AG04450 (cell line): ENCODE measurements around the gene TRDN. TPM values are rescaled to one million over a fixed set of nuclear protein-coding genes. Genes with fewer than 3 reads are reported as not detected.
"Not testable (repeated sequence)": the region's sequence is repeated elsewhere in the genome, so short reads cannot be mapped to it uniquely, and the experiment has no call there.

Source experiments
- CTCF ChIA-PET: fragments of 300-600, 350-600 bp; formaldehyde crosslinking; extraction: SDS; loops from one replicate; lab custom pipeline; 2022; ENCODE audit warnings: antibody characterized with exemption, inconsistent platforms; lab: Charles Lee
- POLR2A ChIA-PET: fragments of 350-600 bp; formaldehyde crosslinking; extraction: SDS; loops from one replicate; lab custom pipeline; 2021; ENCODE audit warnings: antibody characterized with exemption, inconsistent platforms; lab: Yijun Ruan, JAX
- DNase-seq: peaks from one replicate; pipeline ENCODE4 v3.0.0-alpha.2; 2011; ENCODE audit warnings: low read depth, low spot score
- H3K27ac ChIP-seq: one replicate; pipeline ENCODE4 v1.5.1; 2012; ENCODE audit warnings: low read depth, low read length, control low read depth
- H3K27me3 ChIP-seq: one replicate; pipeline ENCODE4 v1.6.0; 2012; ENCODE audit warnings: low read length; ENCODE audit not compliant: control insufficient read depth, insufficient read depth
- H3K4me3 ChIP-seq: 2 replicates; pipeline ENCODE4 v1.5.1; 2011; ENCODE audit warnings: mild to moderate bottlenecking, low read depth, low read length, control low read depth
- H3K9me3 ChIP-seq: 2 replicates; pipeline ENCODE4 v1.5.1; 2012; ENCODE audit warnings: low read length; ENCODE audit not compliant: control insufficient read depth, insufficient read depth
- CTCF ChIP-seq: IDR thresholded peaks from 2 replicates; pipeline ENCODE4 v1.5.1; 2011; ENCODE audit warnings: low read depth, low read length, control low read depth, inconsistent platforms
- polyA plus RNA-seq: library from polyadenylated mRNA; depleted of rRNA; stranded (reverse); fragments of >200 nt; gene quantifications from 2 replicates; pipeline ENCODE4 v1.2.3, GENCODE V29; 2011

TRDN gene
- polyA plus RNA-seq, 1 experiment: not detected

DNA sequence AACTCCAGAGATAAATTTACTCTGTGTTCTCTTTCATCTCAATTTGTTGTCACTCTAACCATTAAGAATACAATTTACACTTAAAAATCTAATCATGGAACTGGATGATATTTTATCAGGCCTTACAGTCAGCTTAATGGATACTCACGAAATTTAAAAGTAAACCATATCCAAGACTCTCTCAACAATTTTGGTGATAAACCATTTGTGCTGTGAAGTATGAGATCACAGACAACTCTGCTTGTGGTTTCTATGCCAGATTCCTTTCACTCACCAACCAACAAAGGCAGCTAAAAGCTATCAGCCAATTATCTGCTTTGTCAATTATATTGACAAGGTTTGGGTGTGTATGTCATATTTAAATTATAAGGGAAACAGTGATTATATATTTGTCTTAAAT, 155.8 kb downstream of the TRDN start:
- no peak for TF ChIP-seq CTCF
- no peak overlapping the region for H3K4me3 ChIP-seq
- POLR2A ChIA-PET: no interaction called here
- H3K27ac ChIP-seq: no peak overlapping the region
- no peak for DNase-seq
- CTCF ChIA-PET: no interaction called here
- H3K9me3 ChIP-seq: no peaks in the 10 kb centered on the region
- no peaks in the 10 kb centered on the region for H3K27me3 ChIP-seq

GRCh38 chr6:123472025-123472702, 164.6 kb downstream of the TRDN start:
- CTCF ChIA-PET: not testable (repeated sequence)

DNA sequence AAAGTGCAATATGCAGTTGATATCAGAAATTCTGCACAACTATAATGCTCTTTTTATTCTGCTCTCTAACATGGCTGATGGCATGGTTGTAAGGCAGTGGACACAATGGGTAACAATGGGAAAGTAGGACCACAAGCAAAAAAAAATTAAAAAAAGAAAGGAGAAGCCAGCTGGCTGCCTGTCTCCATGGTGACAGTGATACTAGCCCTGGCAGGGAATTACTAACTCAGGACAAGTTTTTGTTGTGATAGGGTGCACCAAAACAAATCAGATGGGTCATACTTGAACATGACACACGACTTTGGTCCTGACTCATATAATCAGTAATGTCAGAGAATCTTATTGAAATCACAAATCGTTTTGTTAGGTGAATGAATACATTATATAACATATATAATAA, 169.4 kb downstream of the TRDN start:
- ChIA-PET POLR2A (no interaction called here), CTCF (no interaction called here)
- Histone ChIP-seq H3K27me3 (no peaks in the 10 kb centered on the region), H3K4me3 (no peak overlapping the region), H3K27ac (no peak overlapping the region), H3K9me3 (no peaks in the 10 kb centered on the region; the same call in 1 of the 2 replicates)
- DNase-seq: no peak
- no peak for TF ChIP-seq CTCF

More at GRCh38 chr6:123472025-123472702, 164.6 kb downstream of the TRDN start:
- H3K4me3 ChIP-seq, H3K9me3 ChIP-seq, H3K27me3 ChIP-seq, H3K27ac ChIP-seq, DNase-seq, POLR2A ChIA-PET: not testable (repeated sequence)

DNA sequence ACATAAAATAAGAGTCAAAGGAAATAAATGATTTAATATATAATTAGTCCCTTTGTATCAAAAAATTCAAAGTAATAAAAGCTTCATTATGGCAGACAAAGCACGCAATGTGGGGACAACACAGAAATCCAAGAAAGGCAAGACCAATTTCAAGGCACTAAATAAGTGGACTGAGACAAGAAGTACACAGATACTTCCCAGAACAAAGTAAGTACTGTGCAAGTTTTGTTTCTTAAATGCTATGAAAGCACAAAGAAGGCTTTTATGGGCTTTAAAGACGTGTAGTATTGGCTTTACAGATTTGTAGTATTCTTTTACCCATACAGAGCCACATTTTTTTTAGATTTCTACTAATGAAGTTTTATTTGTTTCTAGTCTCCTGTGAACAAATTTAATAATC, 174.6 kb downstream of the TRDN start:
- no peaks in the 10 kb centered on the region; the same call in 1 of the 2 replicates for H3K9me3 ChIP-seq
- H3K27me3 ChIP-seq: no peaks in the 10 kb centered on the region
- H3K4me3 ChIP-seq: no peak overlapping the region
- CTCF ChIA-PET: interaction anchor here (0.6 kb wide), 1 partner anchor 25 kb away, joined by 8 read pairs; no protein-coding TSS in a partner anchor
- no peak for TF ChIP-seq CTCF
- H3K27ac ChIP-seq: no peak overlapping the region
- POLR2A ChIA-PET: no interaction called here
- no peak for DNase-seq

- CTCF ChIA-PET: no interaction called here
- Histone ChIP-seq H3K9me3 (no peaks in the 10 kb centered on the region; the same call in none of the 2 replicates), H3K27me3 (no peaks in the 10 kb centered on the region), H3K4me3 (no peak overlapping the region), H3K27ac (no peak overlapping the region)
- POLR2A ChIA-PET: no interaction called here
- no peak for TF ChIP-seq CTCF
- DNase-seq: no peak
These were observed 178.5 kb downstream of the TRDN start for GRCh38 chr6:123458218-123458617.
